ENCODE measurements around the gene ADAM20.
"Not testable (repeated sequence)": the region's sequence is repeated elsewhere in the genome, so short reads cannot be mapped to it uniquely, and the experiment has no call there.

The ADAM20 gene

DNA sequence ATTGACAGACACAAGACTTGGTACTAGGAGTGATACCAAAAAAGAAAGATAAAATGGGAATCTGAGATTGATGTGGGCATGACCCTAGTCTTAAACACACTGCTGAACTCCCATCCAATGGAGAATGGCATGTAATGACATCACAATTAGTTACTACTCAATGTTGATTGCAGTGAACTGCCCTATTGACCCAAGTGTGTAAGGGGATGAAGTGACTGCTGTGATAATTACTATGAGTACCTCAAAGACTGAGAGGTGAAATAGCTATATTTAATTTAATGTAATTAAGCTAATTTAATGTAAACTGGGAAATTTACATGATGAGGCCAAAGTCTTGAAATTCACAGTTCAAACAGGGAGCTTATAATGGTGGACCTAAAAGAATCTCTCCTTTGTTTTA, at the start of gene ADAM20:
Gene ADAM20 (minus strand): TSS at position 101 of the 400 bp plus-strand sequence. CDS start 10,247 bp downstream, outside the sequence.
- DNase-seq, result no peak

- DNase-seq, result no peak
Observed at GRCh38 chr14:70576891-70577290, 42.1 kb upstream of the ADAM20 start.

- DNase-seq, result no peak
Observed at GRCh38 chr14:70573050-70573449, 38.2 kb upstream of the ADAM20 start.

- DNase-seq, result no peak
Observed at GRCh38 chr14:70571139-70571538, 36.3 kb upstream of the ADAM20 start.

DNA sequence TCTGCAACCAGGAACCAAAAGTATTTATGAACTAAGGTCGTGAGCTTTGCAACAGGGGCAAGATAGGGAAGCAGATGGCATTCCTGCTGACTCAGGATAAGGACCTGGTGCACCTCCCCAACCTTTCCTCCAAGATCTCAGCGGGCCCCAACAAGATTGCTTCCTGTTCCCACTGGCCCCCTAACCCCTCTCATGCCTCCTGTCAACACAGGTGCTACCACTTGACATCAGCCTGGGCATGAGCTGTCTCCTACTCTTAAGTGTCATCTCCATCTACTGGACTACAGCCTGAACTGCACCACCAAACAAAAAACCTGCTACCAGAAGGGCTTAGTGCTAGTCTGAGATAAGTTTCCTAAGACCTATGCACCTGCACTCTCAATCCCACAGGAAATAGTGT, 33.0 kb upstream of the ADAM20 start:
- DNase-seq, result no peak

- DNase-seq, result no peak
Observed at GRCh38 chr14:70563869-70564268, 29.1 kb upstream of the ADAM20 start.

GRCh38 chr14:70563417-70563816, 28.6 kb upstream of the ADAM20 start:
- DNase-seq, result no peak

DNA sequence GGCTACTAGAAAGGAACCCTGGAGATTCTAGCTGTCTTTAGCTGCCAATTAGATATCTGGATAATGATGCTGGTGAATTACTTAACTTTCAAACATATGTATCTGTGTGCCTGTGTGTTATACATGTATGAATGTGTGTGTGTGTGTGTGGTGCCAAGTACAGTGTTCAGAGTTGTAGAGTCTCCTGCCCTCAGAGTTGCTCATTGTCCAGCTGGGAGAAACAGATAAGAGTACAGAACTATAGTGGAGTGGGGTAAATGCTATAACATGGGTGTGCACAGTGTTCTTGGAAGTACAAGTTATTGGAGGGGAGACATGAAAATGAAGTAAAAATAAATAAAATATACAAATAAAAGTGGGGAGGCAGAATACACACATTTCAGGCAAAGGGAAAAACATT, 23.6 kb upstream of the ADAM20 start:
- DNase-seq, result no peak

DNA sequence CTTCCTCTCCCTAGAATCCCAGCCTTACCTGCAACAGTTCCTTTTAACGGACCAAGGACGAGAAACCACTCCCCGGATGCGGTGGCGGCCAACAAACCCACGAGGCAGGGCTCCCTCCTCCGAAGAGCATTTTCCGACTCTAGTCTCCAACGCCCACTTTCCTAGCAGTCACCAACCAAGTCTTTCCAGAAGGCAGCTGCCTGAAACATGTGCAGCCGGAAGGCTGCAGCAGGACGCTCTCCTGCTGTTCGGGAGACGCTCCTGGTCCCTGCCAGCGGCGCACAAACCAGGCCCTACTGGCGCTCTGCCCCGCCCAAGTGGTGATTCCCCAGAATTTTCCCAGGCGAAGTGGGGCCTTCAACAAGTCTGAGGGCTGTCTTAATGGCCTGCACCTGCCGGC, 21.1 kb upstream of the ADAM20 start:
- DNase-seq, result no peak

GRCh38 chr14:70538087-70538486, 3.3 kb upstream of the ADAM20 start:
- no peak for DNase-seq

DNA sequence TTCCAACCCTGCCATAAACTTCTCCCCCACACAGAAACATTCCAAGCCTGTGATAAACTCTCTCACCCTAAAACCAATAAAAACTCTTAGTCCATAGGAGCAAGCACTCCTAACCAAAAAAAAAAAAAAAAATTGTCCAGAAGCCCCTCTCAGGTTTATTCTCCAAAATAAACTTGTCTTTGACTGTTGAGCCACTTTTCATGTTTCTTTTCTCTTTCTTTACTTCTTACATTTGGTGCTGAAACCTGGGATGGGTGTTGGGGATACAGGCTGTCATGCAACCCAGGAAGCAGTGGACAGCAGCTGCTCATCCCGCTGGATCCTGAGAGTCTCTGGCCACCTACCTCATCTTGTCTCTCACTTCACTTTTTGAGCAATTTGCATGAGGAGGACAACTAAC, 2.0 kb upstream of the ADAM20 start:
- no peak for DNase-seq

DNA sequence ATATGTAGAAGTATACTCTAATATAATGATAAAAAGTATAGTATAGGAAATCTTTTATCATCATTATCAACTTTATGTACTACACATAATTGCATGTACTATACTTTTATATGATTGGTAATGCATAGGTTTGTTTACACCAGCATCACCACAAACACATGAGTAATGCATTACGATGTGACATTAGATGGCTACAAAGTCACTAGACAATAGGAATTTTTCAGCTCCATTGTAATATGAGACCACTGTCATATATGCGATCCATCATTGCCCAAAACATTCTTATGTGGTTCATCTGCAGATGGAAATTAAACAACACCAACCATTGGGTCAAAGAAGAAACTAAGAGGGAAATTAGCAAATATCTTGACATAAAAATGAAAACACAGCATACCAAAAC, 4.4 kb downstream of the ADAM20 start:
- DNase-seq, result no peak

DNA sequence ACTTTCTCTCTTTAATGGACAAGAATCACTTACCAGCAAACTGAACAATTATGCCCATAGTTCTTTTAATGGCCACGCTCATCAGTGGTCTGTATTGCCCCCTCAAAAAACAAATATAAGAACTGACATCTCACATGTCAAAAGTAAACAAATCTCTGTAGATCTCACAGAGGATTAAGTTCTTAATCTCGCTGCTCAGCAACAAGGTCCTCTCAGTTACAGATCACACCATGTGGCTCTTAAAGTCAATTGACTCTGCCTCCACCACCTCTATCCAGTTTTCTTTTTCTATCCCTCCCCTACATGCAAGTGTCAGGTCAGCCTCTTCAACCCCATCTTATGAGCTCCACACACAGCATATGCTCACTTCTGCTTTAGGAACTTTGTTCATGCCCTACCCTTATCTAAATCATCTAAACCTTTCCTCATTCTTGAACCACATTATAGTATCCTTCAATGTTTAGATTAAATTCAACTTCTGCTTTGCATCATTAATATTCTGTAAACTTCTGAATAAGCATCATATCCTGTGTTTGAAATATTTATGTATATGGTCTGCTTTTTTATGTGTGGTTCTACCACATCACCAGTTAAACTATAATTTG, 7.2 kb downstream of the ADAM20 start:
- no peak for DNase-seq

GRCh38 chr14:70525691-70526090, 9.1 kb downstream of the ADAM20 start:
- no peak for DNase-seq

- no peak for DNase-seq
Observed at GRCh38 chr14:70515811-70516210, 19.0 kb downstream of the ADAM20 start.

- no peak for DNase-seq
Observed at GRCh38 chr14:70514168-70515069, 20.4 kb downstream of the ADAM20 start.

DNA sequence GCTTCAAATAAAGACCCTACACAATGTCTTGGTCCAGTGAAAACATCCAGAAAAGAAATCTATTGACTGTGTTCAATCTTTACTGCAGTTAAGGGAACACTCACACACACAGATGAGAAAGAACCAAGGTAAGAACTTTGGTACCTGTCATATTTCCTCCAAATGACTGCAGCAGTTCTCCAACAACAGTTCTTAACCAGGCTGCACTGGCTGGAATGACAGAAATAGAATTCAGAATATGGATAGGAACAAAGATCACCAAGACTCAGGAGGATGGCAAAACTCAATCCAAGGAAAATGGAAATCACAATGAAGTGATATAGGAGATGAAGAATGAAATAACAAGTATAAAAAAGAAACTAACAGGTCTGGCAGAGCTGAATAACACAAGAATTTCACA, 36.6 kb downstream of the ADAM20 start:
- DNase-seq, result no peak

DNA sequence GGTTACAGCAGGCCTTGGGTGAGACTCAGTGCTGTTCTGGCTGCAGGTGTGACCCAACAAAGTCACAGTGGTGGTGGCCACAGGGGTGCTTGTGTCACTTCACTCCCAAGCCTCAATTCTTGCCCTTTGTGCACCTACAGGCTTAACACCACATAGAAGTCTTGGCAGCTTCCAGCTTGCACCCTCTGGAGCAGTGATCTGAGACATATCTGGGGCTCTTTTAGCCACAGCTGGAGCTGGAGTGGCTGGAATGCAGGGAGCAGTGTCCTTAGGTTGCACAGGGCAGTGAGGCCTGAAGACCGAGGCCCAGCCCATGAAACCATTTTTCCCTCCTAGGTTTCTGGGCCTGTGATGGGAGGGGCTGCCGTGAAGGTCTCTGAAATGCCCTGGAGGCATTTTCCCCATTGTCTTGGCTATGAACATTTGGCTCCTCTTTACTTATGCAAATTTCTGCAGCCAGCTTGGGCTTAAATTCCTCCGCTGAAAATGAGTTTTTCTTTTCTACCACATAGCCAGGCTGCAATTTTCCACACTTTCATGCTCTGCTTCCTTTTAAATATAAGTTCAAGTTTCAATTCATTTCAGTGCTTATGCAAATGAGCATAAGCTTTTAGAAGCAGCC, 45.1 kb downstream of the ADAM20 start:
- DNase-seq, result no peak

- DNase-seq, result not testable (repeated sequence)
Observed at GRCh38 chr14:70477356-70478105, 57.3 kb downstream of the ADAM20 start.

GRCh38 chr14:70475459-70475858, 59.3 kb downstream of the ADAM20 start:
- DNase-seq, result not testable (repeated sequence)

DNA sequence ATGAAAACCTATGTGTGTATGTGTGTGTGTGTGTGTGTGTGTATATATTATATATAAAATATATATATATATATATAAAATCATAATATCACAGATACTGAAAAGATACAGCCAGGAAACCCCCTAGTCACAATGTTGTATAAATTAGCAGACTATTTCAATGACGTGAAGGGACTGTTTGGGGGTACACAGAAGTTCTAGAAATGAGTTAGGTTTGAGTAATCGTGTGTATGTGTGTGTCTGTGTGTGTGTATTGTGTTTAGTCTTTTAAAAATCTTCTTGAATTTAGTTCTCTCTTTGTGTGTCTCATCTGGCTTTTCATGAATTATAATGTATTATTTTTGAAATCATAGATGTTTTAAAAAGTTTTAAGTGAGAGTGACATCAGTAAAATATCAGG, 61.0 kb downstream of the ADAM20 start:
- DNase-seq, result no peak
